ENCODE data around the gene EIF4G3.
"Not testable (repeated sequence)": the region's sequence is repeated elsewhere in the genome, so short reads cannot be mapped to it uniquely, and the experiment has no call there.

The EIF4G3 gene

DNA sequence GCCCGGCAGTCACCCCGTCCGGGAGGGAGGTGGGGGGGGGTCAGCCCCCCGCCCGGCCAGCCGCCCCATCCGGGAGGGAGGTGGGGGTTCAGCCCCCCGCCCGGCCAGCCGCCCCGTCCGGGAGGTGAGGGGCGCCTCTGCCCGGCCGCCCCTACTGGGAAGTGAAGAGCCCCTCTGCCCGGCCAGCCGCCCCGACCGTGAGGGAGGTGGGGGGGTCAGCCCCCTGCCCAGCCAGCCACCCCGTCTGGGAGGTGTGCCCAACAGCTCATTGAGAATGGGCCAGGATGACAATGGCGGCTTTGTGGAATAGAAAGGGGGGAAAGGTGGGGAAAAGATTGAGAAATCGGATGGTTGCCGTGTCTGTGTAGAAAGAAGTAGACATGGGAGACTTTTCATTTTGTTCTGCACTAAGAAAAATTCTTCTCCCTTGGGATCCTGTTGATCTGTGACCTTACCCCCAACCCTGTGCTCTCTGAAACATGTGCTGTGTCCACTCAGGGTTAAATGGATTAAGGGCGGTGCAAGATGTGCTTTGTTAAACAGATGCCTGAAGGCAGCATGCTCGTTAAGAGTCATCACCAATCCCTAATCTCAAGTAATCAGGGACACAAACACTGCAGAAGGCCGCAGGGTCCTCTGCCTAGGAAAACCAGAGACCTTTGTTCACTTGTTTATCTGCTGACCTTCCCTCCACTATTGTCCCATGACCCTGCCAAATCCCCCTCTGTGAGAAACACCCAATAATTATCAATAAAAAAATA is 152.4 kb downstream of the EIF4G3 start:
- DNase-seq, result not testable (repeated sequence)

DNA sequence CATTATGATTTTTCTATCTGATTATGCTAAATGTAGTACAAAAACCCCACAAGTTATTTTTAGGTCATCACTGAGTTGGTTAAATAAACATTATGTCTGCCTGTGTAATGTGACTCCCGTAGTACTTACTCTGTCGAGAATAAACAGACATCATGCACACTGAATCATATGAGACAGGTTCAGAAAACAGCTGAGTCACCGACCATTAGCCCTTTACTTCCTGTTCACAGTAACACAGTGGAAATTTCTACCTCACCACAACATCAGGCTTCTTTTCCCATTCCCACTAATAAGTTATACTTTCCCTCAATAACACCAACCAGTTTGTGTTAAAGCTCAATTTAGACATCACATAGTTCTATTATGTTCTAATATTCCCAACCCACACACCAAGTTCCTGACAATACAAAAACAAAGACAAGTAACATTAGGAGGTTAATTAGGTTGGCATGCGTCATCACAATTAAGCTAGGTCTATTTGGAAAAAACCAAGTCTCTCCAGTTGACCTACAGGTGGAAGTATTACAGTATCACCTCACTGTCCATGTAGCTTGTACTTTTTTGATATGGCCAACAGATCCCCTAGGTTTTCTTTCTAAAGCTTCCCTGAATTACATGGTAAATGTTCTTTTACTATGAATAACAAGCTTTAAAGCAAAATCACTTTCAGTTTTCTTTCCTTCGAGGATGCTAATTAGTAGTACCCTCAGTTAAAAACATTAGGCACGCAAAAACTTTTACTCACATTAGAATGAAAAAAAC is 154.2 kb downstream of the EIF4G3 start:
- DNase-seq, result no peak

DNA sequence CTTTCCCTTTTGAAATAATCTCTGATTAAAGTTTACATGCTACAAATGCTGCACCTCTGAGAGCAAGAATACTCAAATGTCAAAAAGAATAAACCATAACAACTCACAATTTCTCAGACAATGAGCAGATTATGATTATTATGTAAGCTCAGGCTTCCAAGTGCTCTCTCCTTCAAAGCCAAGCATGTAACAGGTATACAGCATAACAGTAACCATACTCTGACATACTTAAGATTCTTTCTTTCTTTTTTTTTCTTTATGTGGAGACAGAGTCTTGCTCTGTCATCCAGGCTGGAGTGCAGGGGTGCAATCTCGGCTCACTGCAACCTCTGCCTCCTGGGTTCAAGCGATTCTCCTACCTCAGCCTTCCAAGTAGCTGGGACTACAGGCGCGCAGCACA is 155.4 kb downstream of the EIF4G3 start:
- no peak for DNase-seq

DNA sequence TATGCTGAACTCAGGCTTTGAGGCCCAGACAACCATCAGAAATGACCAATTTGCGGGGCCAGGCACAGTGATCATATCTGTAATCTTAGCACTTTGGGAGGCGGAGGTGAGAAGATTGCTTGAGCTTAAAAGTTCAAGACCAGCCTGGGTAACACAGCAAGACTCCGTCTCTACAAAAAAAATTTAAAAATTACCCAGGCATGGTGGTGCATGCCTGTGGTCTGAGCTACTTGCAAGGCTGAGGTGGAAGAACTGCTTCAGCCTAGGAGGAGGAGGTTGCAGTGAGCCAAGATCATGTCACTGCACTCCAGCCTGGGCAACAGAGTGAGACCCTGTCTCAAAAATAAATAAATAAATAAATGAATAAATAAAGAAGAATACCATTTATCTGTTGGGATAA is 156.5 kb downstream of the EIF4G3 start:
- DNase-seq, result no peak

DNA sequence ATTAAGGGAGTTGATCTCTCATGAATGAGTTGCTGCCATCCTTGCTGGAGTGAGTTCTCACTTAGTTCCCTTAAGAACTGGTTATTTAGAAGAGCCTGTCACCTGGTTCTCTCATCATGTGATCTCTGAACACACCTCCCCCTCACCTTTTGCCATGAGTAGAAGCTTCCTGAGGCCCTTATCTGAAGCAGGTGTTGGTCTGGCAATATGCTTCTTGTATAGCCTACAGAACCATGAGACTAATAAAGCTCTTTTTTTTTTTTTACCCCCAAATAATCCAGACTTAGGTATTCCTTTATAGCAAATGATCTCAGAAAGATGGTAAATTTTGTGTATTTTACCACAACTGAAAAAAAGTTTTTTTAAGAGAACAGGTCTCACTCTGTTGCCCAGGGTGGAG is 158.0 kb downstream of the EIF4G3 start:
- no peak for DNase-seq

DNA sequence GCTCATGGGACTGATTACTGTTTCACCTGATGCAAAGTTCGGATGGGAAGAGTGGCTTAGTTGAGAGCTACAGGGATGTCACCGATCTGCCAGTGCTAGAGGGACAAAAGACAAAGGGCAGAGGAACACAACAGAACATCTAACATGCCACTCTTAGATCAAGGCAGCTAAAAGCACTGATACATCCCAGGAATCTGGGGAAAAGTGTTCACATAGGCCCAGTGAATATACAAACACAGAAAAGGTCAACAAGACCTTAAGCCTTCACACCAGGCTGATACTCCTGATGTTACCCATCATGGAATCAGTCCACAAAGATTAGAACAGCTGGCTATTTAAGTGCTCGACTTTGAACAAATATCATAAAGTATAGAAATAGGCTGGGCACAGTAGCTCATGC is 163.2 kb downstream of the EIF4G3 start:
- no peak for DNase-seq

DNA sequence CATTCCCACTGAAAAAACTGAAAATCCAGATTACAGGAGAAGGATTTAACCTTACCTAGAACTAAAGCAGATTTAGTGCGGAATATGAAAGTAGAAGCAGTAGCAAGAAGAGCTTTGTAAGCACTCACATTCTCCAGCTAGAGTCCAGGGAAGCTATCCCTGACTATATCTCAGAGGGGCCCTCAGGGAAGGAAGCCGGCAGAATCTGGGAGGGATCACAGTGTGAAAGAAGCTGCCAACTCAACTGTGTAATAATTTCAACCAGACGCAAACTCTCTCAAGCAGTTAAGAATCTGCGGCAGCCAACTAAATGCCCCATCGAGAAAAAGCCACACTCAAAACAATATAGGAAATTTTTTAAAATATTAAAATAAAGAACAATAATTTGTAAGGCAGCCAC is 163.8 kb downstream of the EIF4G3 start:
- no peak for DNase-seq

DNA sequence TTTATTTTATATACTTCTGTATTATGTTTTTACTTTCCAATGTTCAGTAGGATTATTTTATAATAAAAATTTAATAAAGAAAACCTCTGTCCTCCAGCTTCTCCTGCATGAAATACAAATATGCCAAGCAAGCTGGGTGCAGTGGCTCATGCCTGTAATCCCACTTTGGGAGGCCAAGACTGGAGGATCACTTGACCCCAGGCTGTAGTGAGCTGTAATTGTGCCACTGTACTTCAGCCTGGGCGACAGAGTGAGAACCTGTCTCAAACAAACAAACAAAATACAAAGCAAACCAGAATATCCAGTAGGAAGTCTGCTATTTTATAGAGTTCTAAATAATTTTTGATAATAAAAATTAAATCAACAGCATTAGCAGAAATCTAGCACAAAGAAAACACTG is 168.8 kb downstream of the EIF4G3 start:
- no peak for DNase-seq

DNA sequence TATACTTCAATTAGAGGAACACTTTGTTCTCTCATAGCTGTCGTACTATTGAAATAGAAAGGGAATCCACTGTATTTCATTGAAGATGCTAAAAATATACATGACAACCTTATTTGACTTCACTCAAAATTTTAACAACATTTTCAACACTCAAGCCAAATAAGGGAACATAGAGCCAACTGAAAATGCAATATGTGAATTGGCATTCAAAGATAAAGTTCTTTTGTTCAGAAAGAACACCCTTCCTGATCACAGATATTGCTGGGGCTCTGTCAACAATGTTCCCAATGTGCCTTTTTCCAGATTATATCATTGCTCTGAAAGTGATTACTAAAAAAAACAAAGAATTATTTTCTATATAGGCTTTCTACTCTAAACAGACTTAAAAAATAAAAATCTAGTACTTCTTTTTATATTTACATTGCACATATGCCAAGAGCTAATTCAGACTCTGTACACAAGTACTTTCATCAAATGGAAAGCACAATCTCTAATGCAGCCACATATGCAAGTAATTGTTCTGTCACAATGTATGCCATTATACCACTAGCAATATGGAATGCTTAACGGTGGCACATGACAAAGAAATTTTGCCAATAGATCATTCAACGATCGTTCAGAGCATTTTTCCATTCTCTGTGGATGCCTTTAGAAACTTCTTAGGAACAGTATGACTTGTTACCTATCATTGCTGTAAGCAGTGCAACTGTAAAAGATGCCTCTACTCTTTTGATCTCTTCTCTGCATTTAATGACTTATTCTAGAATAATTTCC is 171.0 kb downstream of the EIF4G3 start:
- DNase-seq, result no peak

DNA sequence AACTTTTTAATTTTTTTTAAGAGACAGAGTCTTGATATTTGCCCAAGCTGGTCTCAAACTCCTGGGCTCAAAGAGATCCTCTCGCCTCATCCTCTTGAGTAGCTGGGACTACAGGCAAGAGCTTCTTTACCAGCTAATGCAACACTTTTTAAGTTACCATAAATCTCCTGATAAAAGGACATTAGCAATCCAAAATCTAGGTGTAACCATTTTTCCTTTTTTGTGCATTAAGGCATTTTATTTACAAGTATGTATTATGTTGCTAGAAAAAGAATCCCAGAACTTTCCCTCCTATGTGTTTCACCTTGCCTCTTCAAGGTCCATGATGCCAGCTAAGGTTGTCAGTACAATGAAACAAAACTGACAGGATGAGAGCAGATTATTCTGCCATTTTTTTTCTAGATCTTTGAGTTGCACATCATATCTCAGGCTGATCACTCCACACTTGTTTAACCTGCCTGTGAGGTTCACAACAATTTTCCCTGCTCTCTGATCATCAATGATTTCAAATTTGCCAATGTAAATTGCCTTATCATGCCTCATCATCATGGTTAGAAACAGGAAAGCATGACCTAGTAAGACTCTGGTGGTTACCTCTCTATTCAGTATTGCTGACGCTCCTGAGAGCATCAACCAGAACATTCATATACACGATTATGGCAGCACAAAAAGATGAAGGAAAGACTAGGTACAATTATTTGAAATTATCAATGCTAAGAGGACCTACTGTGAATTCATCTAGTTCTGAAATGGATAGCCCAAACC is 173.2 kb downstream of the EIF4G3 start:
- no peak for DNase-seq

DNA sequence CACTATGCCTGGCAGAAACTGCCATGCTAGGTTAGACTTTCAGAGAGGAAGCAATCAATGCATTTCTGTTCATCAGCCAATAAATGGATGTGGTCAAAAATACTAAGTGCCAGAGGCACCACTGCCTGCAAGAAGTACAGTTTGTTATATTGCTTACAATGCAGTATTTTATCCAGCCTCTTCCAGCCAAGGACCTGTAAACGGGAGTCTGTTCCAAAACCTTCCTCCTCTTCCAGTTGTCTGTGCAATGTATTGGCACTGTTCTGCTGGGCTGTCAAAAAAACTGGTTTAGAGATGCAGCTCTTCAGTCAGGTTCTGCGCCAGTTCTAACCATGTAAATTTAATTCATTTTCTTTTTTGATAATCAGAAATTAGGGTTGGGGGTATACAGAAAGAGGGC is 175.7 kb downstream of the EIF4G3 start:
- DNase-seq, result no peak

DNA sequence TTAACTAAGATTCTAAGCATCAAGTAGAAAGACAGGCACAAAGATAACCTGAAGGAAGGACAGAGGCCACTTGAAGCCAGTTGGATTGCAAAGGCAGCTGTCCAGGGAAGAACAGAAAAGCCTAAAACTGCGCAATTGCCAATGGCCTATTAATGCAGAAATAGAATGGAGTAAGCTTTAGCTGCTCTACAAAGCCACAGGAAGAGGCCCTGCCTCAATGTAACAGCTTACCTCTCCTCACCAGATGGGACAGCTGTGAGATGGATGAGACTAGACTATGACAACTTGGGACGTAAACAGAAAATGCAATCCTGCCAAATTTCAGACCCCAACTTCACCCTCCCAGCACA is 176.5 kb downstream of the EIF4G3 start:
- DNase-seq, result no peak

DNA sequence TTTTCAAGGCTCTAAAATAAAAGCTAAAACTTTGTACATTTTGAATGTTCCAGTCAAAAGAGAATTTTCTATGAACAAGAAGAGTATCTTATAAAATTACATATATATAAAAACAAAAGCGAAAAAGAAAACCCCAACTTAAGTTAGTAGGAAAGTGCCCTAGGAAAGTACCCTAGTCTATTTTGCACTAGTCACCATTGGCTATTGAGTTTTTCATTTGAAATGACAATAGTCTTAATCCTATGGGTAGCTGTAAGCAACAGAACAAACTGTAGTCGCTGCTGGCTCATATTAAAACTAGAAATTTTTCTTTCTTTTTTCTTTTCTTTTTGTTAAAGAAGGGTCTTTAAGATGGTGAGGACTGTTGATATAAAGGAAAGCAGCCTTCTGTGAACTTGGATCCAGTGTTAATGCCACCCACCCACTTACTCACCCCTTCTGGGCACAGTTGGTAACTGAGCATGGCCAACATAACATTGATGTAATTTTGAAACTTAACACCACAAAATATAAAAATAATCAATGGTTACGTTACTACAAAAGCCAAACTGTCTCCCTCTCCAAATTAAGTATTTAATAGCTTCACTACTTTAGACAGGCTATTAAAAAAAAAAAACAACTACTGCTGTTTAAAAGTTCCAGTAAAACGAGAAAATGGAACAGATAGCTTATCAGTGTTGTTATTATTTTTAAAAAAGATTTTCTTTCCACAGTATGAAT is 177.0 kb downstream of the EIF4G3 start:
- DNase-seq, result no peak

DNA sequence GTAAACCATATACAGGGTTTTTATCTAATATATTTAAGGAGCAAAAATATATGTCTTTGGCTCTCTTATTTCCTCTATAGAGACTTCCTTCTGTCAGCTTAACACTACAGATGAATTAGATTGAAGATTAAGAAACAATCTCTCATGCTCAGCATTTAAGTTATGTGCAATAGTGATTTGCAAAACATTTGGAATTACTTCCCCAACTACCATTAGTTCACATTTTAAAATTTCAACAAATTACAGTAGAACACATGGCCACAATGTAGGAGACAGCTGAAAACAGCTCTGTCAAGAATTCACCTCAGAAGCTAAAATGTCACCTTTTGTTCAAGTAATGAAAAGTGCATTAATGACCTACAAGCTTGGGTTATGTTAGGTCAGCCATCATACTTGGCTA is 177.9 kb downstream of the EIF4G3 start:
- DNase-seq, result no peak

DNA sequence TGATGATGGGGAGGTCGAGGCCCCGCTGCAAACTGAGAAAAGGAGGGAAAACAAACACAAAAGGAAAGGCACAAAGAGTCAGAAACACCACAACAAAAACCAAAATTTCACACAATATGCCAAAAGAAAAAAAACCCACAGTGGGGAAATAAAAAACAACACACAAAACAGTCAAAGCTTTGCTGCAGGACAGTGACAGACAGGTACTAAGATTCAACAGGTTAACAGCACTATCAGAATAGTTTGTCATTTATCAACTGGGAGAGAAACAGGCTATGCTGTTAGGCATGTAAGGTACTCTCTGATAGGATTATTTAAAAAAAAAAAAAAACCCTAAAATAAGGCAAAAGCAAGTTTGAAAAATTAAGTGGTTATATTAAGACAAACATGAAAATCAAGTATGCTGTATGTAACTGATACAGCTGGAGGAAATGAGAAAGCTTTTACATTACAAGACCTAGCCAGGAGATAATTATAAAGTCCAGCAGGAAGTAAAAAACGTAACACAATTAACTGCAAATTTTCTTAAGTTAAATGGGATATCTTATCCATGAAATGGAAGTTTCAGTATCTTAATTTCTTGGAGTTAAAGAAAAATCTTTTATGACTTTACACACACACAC is 179.0 kb downstream of the EIF4G3 start:
- DNase-seq, result no peak

DNA sequence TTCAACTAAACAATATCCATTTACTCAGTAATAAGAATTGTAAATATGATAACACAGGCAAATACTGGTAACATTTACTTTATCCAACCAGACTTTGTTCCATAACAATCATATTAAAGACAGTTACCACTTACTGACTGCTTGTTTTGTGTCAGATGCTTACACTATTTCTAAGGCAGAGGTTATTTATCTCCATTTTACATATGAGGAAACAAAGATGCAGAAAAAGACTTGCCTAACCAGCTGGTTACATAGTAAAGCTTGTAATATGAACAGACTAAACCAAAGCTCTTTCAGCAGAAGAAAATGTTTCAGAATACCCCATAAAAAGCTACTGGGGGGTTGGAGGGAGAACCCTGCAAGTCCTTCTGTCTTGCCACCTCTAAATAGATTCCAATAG is 180.1 kb downstream of the EIF4G3 start:
- no peak for DNase-seq

DNA sequence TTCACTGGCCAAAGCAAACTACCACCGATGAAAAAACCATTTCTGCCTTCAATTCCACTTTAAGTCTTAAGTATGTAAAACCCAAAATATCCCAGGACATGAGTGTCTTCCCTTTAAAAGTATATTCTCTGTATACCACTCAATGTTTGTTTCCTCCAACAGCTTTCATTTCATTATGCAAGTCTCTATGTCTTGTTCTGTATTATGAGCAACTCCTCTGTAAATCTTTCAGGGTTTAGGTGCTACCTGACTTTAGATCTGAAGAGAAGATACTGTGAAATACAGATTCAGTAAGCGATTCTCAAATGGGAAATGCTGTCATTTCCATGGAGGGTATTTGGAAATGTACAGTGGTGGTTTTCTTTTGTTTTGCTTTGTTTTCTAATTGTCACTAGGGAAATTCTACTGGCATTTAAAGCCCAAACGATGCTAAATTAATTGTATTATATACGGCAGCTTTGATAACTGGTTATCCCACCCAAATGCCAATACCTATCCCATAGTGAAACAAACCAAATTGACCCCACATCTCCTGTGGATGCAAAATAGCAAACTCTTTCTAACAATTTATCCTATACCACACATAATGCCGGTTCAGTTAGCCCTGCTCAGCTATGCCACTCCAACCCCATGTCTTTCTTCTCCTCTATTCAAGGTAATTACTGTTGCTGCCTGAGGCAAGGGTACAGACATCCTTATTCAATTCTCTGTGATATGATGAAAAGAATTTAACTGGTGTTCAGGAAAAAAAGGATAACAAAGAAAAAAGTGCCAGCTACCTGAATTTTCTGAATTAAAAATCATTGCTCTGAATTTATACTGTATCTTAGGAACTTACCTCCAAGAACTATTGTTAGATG is 182.8 kb downstream of the EIF4G3 start:
- DNase-seq, result no peak

DNA sequence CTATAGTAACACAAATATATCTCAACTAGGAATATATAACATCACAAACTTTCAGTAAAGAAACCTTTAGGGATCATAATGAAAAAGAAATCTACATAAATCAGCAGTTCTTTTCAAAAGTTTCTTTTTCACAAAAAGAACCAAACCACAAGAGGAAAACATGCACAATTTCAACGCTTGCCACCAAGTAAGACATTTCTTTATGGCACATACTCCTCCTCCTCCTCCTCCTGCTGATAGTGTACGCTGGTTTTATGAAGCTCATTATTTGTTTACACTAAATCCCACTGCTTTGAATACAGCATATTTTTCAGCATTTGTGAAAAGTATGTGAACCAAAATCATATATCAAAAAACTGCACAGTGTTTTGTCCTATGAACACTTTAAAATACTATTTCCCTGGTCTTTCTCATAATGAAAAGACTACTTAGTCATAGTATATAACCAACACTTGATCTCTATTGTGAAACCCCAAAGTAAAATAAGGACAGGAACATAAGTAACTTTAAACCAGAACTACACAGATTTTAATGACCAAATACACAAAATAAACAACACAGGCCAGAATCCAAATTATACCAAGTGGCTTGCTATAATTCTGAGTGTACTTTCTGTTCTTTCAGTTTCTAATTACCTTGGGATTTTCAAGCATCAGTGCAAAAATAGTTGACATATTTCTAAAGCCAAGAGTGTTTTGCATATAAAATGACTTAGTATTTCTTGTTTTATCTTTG is 184.2 kb downstream of the EIF4G3 start:
- DNase-seq, result no peak

DNA sequence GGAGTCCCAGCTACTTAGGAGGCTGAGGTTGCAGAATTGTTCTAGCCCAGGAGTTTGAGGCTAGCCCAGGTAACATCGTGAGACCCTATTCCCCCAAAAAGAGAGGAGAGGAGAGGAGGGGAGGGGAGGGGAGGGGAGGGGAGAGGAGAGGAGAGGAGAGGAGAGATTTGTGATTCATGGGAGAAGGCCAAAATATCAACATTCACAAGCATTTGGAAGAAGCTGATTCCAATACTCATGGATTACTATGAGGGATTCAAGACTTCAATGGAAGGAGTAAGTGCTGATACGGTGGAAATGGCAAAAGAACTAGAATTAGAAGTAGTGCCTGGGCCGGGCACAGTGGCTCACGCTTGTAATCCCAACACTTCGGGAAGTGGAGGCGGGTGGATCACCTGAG is 187.8 kb downstream of the EIF4G3 start:
- no peak for DNase-seq
